NB4 (cell line): ENCODE measurements around the gene RACGAP1.

ENCODE experiments used
- DNase-seq: peaks from one replicate; pipeline ENCODE4 v3.0.0; 2010; ENCODE audit warnings: low read depth
- H3K4me3 ChIP-seq: one replicate; pipeline ENCODE4 v1.5.1; 2011; ENCODE audit warnings: mild to moderate bottlenecking, low read depth, low read length, moderate library complexity
- CTCF ChIP-seq: IDR thresholded peaks from one replicate; pipeline ENCODE4 v1.5.1; 2012; ENCODE audit warnings: low read depth, low read length
- MAX ChIP-seq: IDR thresholded peaks from 2 replicates; pipeline ENCODE4 v1.6.1; 2011; ENCODE audit warnings: low read depth, low read length
- MYC ChIP-seq: IDR thresholded peaks from 2 replicates; pipeline ENCODE4 v1.6.1; 2011; ENCODE audit warnings: low read depth, low read length
- POLR2A ChIP-seq: IDR thresholded peaks from 2 replicates; pipeline ENCODE4 v1.6.1; 2011; ENCODE audit warnings: mild to moderate bottlenecking; ENCODE audit not compliant: insufficient read length; ENCODE audit errors: extremely low read depth

RACGAP1 gene

GRCh38 chr12:50025187-50026059 lies at the start of gene RACGAP1:
Gene RACGAP1, minus strand, starts transcription at chr12:50025494. Its CDS starts 8,779 bp downstream, at chr12:50016715.
- DNase-seq = peak; percentile 99
- peak; percentile 83 for TF ChIP-seq MYC
- peak; percentile 67 for TF ChIP-seq POLR2A
- peak; percentile 83 for TF ChIP-seq MAX
- no peak for TF ChIP-seq CTCF
- peak within 1 kb of the TSS; percentile 82 for H3K4me3 ChIP-seq

- no peak for DNase-seq
- TF ChIP-seq MAX = no peak
- no peak for TF ChIP-seq POLR2A
- TF ChIP-seq MYC = no peak
- TF ChIP-seq CTCF = no peak
- H3K4me3 ChIP-seq = no peak overlapping the region
These were observed 48.4 kb upstream of the RACGAP1 start for GRCh38 chr12:50073712-50074111.

GRCh38 chr12:50073206-50073605 lies 47.9 kb upstream of the RACGAP1 start:
- TF ChIP-seq POLR2A (no peak), CTCF (no peak), MAX (no peak), MYC (no peak)

GRCh38 chr12:50072198-50072907 lies 47.1 kb upstream of the RACGAP1 start:
- no peak overlapping the region for H3K4me3 ChIP-seq
- peak; percentile 30 for DNase-seq
- no peak for TF ChIP-seq CTCF
- TF ChIP-seq MAX = no peak
- TF ChIP-seq POLR2A = no peak
- no peak for TF ChIP-seq MYC

More at GRCh38 chr12:50073206-50073605, 47.9 kb upstream of the RACGAP1 start:
- H3K4me3 ChIP-seq = no peak overlapping the region
- no peak for DNase-seq

- DNase-seq = peak; percentile 88
- TF ChIP-seq MYC (no peak), CTCF (peak; percentile 97), MAX (no peak), POLR2A (no peak)
- no peak overlapping the region for H3K4me3 ChIP-seq
These were observed 45.2 kb upstream of the RACGAP1 start for GRCh38 chr12:50070314-50071060.
